GM12878 (cell line): ENCODE measurements around the gene THSD4. TPM values are rescaled to one million over a fixed set of nuclear protein-coding genes. Genes with fewer than 3 reads are reported as not detected.
A peak's percentile ranks its signal among the peaks of the same experiment; 100 is the strongest.

Source experiments
- CHD1 ChIP-seq: IDR thresholded peaks from 2 replicates; pipeline ENCODE4 v1.6.1; 2012; ENCODE audit warnings: low read depth, low read length, improper control_type of control experiment
- DPF2 ChIP-seq: fragments of 450-650 bp; IDR thresholded peaks from 2 replicates; pipeline ENCODE4 v1.6.1; 2017; ENCODE audit warnings: mild to moderate bottlenecking
- GATAD2B ChIP-seq: fragments of 450-650 bp; conservative IDR thresholded peaks from 2 replicates; pipeline ENCODE4 v1.6.1; 2017; ENCODE audit warnings: low read depth, mild to moderate bottlenecking, moderate library complexity
- HDGF ChIP-seq: fragments of 450-650 bp; IDR thresholded peaks from 2 replicates; pipeline ENCODE4 v1.6.1; 2016; ENCODE audit warnings: antibody characterized with exemption
- IRF4 ChIP-seq: IDR thresholded peaks from 2 replicates; pipeline ENCODE4 v1.6.1; 2011; ENCODE audit warnings: low read depth, low read length
- MEF2A ChIP-seq: IDR thresholded peaks from 2 replicates; pipeline ENCODE4 v1.6.1; 2011; ENCODE audit warnings: low read depth, mild to moderate bottlenecking, low read length, moderate library complexity; ENCODE audit not compliant: insufficient read depth
- POU2F2 ChIP-seq: IDR thresholded peaks from 3 replicates; pipeline ENCODE4 v1.6.1; 2011; ENCODE audit warnings: low read depth, mild to moderate bottlenecking, low read length, borderline replicate concordance
- RAD21 ChIP-seq: IDR thresholded peaks from 2 replicates; pipeline ENCODE4 v1.6.1; 2011; ENCODE audit warnings: mild to moderate bottlenecking, low read depth, low read length, moderate library complexity; ENCODE audit not compliant: insufficient read depth
- RELA ChIP-seq: fragments of 450-650 bp; IDR thresholded peaks from 2 replicates; pipeline ENCODE4 v1.8.0; 2014; ENCODE audit warnings: borderline replicate concordance; ENCODE audit not compliant: partially characterized antibody
- RUNX3 ChIP-seq: IDR thresholded peaks from 2 replicates; pipeline ENCODE4 v1.6.1; 2012; ENCODE audit warnings: low read length, inconsistent platforms
- SMC3 ChIP-seq: IDR thresholded peaks from 2 replicates; pipeline ENCODE4 v1.6.1; 2011; ENCODE audit warnings: low read length, improper control_type of control experiment, borderline replicate concordance
- SUPT20H ChIP-seq: IDR thresholded peaks from 2 replicates; pipeline ENCODE4 v1.6.1; 2011; ENCODE audit warnings: low read depth, mild to moderate bottlenecking, low read length, moderate library complexity, borderline replicate concordance; ENCODE audit not compliant: control insufficient read depth
- TARDBP ChIP-seq: IDR thresholded peaks from 2 replicates; pipeline ENCODE4 v1.6.1; 2016; ENCODE audit warnings: borderline replicate concordance
- YY1 ChIP-seq: IDR thresholded peaks from 2 replicates; pipeline ENCODE4 v1.6.1; 2011; ENCODE audit warnings: low read depth, mild to moderate bottlenecking, low read length
- polyA plus RNA-seq, 11 experiments: library from polyadenylated mRNA; depleted of rRNA in 4 of 11; unstranded in 6 of 11; stranded (reverse) in 5 of 11; fragments of >200 nt; fragmentation: Nextera tagmentation in 4 of 11; fragmentation: Illumina TruSeq in 1 of 11; extraction: Ambion mirVana in 4 of 11; extraction: Trizol in 1 of 11; gene quantifications; 1 replicate in 1 of 11; 2 replicates in 10 of 11; pipeline versions ENCODE4 v1.2.1 to v1.2.3, GENCODE V29; 2011 to 2016; ENCODE audit warnings: inconsistent platforms in 2 of 11, missing spikeins in 2 of 11, low read depth in 1 of 11
- total RNA-seq, 4 experiments: library from RNA; depleted of rRNA in 3 of 4; stranded (reverse); fragments of >200 nt in 3 of 4; fragmentation: Illumina TruSeq in 1 of 4; extraction: Trizol in 1 of 4; gene quantifications; 2 replicates each; pipeline versions ENCODE4 v1.2.1 to v1.2.3, GENCODE V29; 2013 to 2021
- TF ChIP-seq, protein P1 (sequence below): fragments of 450-650 bp; formaldehyde crosslinking; IDR thresholded peaks from 2 replicates; pipeline ENCODE4 v1.5.0; 2022; ENCODE audit warnings: mild to moderate bottlenecking, missing genetic modification characterization
- TF ChIP-seq, protein P2 (sequence below): fragments of 450-650 bp; IDR thresholded peaks from 2 replicates; pipeline ENCODE4 v1.6.1; 2017; ENCODE audit warnings: mild to moderate bottlenecking, low read depth, inconsistent platforms; ENCODE audit not compliant: poor library complexity, severe bottlenecking
- TF ChIP-seq, protein P3 (sequence below): IDR thresholded peaks from 2 replicates; pipeline ENCODE4 v1.6.1; 2012; ENCODE audit warnings: low read length, inconsistent platforms
- TF ChIP-seq, protein P4 (sequence below): IDR thresholded peaks from 2 replicates; pipeline ENCODE4 v1.6.1; 2012; ENCODE audit warnings: low read depth, low read length, improper control_type of control experiment

The THSD4 gene
- total and polyA plus RNA-seq, 10 of the 15 experiments (the other 5 are each of a cell fraction or from before 2014, with no cell fraction given) = 0.04 to 0.13 (median 0.05) TPM; not detected in 7

GRCh38 chr15:71780115-71780976 is 665.1 kb downstream of the THSD4 start (continued):
- TF ChIP-seq HDGF = no peak
- TF ChIP-seq, protein P1, sequence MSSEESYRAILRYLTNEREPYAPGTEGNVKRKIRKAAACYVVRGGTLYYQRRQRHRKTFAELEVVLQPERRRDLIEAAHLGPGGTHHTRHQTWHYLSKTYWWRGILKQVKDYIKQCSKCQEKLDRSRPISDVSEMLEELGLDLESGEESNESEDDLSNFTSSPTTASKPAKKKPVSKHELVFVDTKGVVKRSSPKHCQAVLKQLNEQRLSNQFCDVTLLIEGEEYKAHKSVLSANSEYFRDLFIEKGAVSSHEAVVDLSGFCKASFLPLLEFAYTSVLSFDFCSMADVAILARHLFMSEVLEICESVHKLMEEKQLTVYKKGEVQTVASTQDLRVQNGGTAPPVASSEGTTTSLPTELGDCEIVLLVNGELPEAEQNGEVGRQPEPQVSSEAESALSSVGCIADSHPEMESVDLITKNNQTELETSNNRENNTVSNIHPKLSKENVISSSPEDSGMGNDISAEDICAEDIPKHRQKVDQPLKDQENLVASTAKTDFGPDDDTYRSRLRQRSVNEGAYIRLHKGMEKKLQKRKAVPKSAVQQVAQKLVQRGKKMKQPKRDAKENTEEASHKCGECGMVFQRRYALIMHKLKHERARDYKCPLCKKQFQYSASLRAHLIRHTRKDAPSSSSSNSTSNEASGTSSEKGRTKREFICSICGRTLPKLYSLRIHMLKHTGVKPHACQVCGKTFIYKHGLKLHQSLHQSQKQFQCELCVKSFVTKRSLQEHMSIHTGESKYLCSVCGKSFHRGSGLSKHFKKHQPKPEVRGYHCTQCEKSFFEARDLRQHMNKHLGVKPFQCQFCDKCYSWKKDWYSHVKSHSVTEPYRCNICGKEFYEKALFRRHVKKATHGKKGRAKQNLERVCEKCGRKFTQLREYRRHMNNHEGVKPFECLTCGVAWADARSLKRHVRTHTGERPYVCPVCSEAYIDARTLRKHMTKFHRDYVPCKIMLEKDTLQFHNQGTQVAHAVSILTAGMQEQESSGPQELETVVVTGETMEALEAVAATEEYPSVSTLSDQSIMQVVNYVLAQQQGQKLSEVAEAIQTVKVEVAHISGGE (CRISPR knock-in tag) = no peak
- TF ChIP-seq GATAD2B = no peak
- TF ChIP-seq IRF4 = peak; percentile 41; the same call in 1 of the 2 replicates
- TF ChIP-seq RELA = no peak
- no peak for TF ChIP-seq SUPT20H
- TF ChIP-seq YY1 = 0 out of 2 replicates have a peak, but pooled peaks have one; percentile 54
- TF ChIP-seq POU2F2 = 0 out of 3 replicates have a peak, but pooled peaks have one; percentile 46
- no peak for TF ChIP-seq TARDBP
- TF ChIP-seq, protein P2, sequence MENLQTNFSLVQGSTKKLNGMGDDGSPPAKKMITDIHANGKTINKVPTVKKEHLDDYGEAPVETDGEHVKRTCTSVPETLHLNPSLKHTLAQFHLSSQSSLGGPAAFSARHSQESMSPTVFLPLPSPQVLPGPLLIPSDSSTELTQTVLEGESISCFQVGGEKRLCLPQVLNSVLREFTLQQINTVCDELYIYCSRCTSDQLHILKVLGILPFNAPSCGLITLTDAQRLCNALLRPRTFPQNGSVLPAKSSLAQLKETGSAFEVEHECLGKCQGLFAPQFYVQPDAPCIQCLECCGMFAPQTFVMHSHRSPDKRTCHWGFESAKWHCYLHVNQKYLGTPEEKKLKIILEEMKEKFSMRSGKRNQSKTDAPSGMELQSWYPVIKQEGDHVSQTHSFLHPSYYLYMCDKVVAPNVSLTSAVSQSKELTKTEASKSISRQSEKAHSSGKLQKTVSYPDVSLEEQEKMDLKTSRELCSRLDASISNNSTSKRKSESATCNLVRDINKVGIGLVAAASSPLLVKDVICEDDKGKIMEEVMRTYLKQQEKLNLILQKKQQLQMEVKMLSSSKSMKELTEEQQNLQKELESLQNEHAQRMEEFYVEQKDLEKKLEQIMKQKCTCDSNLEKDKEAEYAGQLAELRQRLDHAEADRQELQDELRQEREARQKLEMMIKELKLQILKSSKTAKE = no peak
- TF ChIP-seq RAD21 = peak; percentile 47
- TF ChIP-seq DPF2 = no peak
- TF ChIP-seq, protein P3, sequence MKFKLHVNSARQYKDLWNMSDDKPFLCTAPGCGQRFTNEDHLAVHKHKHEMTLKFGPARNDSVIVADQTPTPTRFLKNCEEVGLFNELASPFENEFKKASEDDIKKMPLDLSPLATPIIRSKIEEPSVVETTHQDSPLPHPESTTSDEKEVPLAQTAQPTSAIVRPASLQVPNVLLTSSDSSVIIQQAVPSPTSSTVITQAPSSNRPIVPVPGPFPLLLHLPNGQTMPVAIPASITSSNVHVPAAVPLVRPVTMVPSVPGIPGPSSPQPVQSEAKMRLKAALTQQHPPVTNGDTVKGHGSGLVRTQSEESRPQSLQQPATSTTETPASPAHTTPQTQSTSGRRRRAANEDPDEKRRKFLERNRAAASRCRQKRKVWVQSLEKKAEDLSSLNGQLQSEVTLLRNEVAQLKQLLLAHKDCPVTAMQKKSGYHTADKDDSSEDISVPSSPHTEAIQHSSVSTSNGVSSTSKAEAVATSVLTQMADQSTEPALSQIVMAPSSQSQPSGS = 0 out of 2 replicates have a peak, but pooled peaks have one; percentile 31
- no peak for TF ChIP-seq MEF2A
- TF ChIP-seq, protein P4, sequence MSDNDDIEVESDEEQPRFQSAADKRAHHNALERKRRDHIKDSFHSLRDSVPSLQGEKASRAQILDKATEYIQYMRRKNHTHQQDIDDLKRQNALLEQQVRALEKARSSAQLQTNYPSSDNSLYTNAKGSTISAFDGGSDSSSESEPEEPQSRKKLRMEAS = no peak
- TF ChIP-seq SMC3 = peak; percentile 46; the same call in 1 of the 2 replicates
- no peak for TF ChIP-seq CHD1
- TF ChIP-seq RUNX3 = peak; percentile 32
